Activated naive CD8-positive, alpha-beta T cell treated with anti-CD3 and anti-CD28 coated beads, Interleukin-2, amount 50 U/mL, for 24 hours (primary cell): ENCODE results near the gene NKX1-1.

ENCODE experiments used
- ATAC-seq: fragments of 150-1000 bp; cut with Tn5 transposase; one replicate; pipeline ENCODE4 v1.10.0; 2021
- DNase-seq: peaks from one replicate; pipeline ENCODE4 v3.0.0; 2021
- H3K27ac Mint-ChIP-seq: one replicate; pipeline ENCODE4 v1.8.0; 2021; ENCODE audit warnings: mild to moderate bottlenecking, mixed read lengths
- H3K27me3 Mint-ChIP-seq: one replicate; pipeline ENCODE4 v1.8.0; 2021; ENCODE audit warnings: mixed read lengths
- H3K36me3 Mint-ChIP-seq: one replicate; pipeline ENCODE4 v1.8.0; 2021; ENCODE audit warnings: low read depth, mixed read lengths
- H3K4me1 Mint-ChIP-seq: one replicate; pipeline ENCODE4 v1.8.0; 2021; ENCODE audit warnings: mixed read lengths
- H3K4me3 Mint-ChIP-seq: one replicate; pipeline ENCODE4 v1.8.0; 2021; ENCODE audit warnings: mild to moderate bottlenecking, moderate library complexity, mixed read lengths
- H3K9me3 Mint-ChIP-seq: one replicate; pipeline ENCODE4 v1.8.0; 2021; ENCODE audit warnings: mixed read lengths

NKX1-1 gene

GRCh38 chr4:1411436-1412375 is 5.5 kb upstream of the NKX1-1 start:
- Mint-ChIP-seq H3K4me1 (peaks cover 5% of the 10 kb centered on the region), H3K27ac (no peak overlapping the region), H3K9me3 (no peaks in the 10 kb centered on the region), H3K36me3 (peaks cover 3% of the 10 kb centered on the region), H3K4me3 (no peak overlapping the region), H3K27me3 (peaks cover 68% of the 10 kb centered on the region)
- peak; percentile 1 for DNase-seq
- ATAC-seq, result no peak

GRCh38 chr4:1410491-1411325 is 4.5 kb upstream of the NKX1-1 start:
- Mint-ChIP-seq H3K4me3 (no peak overlapping the region), H3K27ac (no peak overlapping the region), H3K4me1 (peaks cover 5% of the 10 kb centered on the region), H3K36me3 (peaks cover 3% of the 10 kb centered on the region), H3K27me3 (peaks cover 60% of the 10 kb centered on the region), H3K9me3 (no peaks in the 10 kb centered on the region)
- DNase-seq (peak; percentile 70), ATAC-seq (peak; percentile 37)

DNA sequence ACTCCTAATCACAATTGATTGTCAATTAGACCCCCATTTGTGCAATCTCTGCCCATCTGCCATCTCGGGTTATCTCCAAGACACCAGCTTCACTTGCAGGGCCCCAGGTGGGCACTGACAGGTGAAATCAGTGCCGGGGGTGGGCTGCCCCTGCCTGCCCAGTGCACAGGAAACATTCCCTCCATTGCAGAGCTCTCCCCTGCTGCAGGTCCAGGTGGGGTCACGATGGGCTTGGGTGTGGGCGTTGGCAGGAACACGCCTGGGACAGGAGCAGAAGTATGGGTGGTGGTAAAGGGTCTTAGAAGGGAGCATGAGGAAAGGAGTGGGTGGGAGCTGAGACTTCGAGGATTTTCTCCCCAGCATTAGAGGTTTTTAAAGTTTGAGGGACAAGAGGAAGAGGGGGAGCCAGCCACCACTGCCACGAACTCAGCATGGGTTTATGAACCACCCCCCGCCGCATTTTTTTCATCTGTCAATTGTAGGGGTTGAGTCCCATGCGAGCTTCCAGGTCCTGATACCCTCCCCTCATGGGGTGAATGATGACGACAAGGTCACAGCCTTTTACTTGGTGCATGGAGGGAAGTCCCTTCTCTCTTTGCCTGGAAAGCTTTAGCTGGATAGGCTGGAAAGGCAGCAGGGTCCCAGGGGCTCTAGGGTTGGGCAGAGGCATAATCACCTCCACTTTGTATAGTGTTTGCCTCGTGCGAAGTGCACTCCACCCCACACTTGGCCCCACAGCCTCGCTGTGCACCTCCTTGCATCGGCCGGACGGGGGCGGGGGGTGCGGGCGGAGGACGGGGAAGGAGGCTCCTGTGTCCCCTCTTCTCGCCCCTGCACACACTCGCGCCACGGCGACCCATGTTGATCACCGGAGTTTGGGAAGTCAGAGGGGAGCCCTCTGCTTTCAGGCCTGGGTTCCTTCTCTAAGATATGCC is 3.5 kb upstream of the NKX1-1 start:
- H3K36me3 Mint-ChIP-seq, result peaks cover 3% of the 10 kb centered on the region
- peaks cover 5% of the 10 kb centered on the region for H3K4me1 Mint-ChIP-seq
- DNase-seq (no peak), ATAC-seq (no peak)
- H3K27me3 Mint-ChIP-seq, result peaks cover 61% of the 10 kb centered on the region
- no peak overlapping the region for H3K4me3 Mint-ChIP-seq
- H3K27ac Mint-ChIP-seq, result no peak overlapping the region
- H3K9me3 Mint-ChIP-seq, result no peaks in the 10 kb centered on the region

DNA sequence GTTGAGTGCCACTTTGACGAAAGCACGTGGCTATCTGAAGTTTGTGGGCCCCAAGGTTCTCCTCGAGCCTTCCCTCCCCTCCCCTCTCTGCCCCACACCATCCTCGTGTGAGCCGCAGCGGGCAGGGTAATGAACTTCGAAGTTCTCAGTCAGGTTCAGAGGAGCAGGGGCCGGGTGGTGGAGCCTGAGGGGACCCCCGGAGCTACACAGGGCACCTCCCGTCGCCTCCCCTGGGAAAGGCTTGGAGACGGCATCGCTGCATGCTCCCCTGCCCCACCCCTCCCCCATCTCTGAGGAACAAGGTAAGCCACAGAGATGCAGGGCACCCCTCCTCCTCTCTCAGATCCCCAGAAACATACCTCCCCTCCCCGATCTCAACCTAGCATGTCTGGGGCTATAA is 2.8 kb upstream of the NKX1-1 start:
- no peak overlapping the region for H3K4me3 Mint-ChIP-seq
- H3K27ac Mint-ChIP-seq, result no peak overlapping the region
- no peaks in the 10 kb centered on the region for H3K9me3 Mint-ChIP-seq
- H3K4me1 Mint-ChIP-seq, result peaks cover 5% of the 10 kb centered on the region
- ATAC-seq (no peak), DNase-seq (no peak)
- peaks cover 62% of the 10 kb centered on the region for H3K27me3 Mint-ChIP-seq
- peaks cover 3% of the 10 kb centered on the region for H3K36me3 Mint-ChIP-seq

GRCh38 chr4:1408418-1408817 is 2.2 kb upstream of the NKX1-1 start:
- peaks cover 62% of the 10 kb centered on the region for H3K27me3 Mint-ChIP-seq
- no peak for ATAC-seq
- DNase-seq, result peak; percentile 6
- no peaks in the 10 kb centered on the region for H3K9me3 Mint-ChIP-seq
- peak overlapping the region; percentile 47 for H3K27ac Mint-ChIP-seq
- H3K4me1 Mint-ChIP-seq, result peaks cover 4% of the 10 kb centered on the region
- peaks cover 3% of the 10 kb centered on the region for H3K36me3 Mint-ChIP-seq
- no peak overlapping the region for H3K4me3 Mint-ChIP-seq

- H3K9me3 Mint-ChIP-seq, result no peaks in the 10 kb centered on the region
- peaks cover 4% of the 10 kb centered on the region for H3K4me1 Mint-ChIP-seq
- peaks cover 57% of the 10 kb centered on the region for H3K27me3 Mint-ChIP-seq
- H3K27ac Mint-ChIP-seq, result no peak overlapping the region
- no peak for DNase-seq
- no peak for ATAC-seq
- no peak overlapping the region for H3K4me3 Mint-ChIP-seq
- peaks cover 3% of the 10 kb centered on the region for H3K36me3 Mint-ChIP-seq
These were observed 1.6 kb upstream of the NKX1-1 start for GRCh38 chr4:1407657-1408333.

- ATAC-seq (no peak), DNase-seq (peak; percentile 2)
- no peaks in the 10 kb centered on the region for H3K9me3 Mint-ChIP-seq
- peaks cover 4% of the 10 kb centered on the region for H3K4me1 Mint-ChIP-seq
- H3K4me3 Mint-ChIP-seq, result no peak overlapping the region
- H3K27ac Mint-ChIP-seq, result no peak overlapping the region
- peaks cover 3% of the 10 kb centered on the region for H3K36me3 Mint-ChIP-seq
- peaks cover 59% of the 10 kb centered on the region for H3K27me3 Mint-ChIP-seq
These were observed 877 bp upstream of the NKX1-1 start for GRCh38 chr4:1406981-1407656.

DNA sequence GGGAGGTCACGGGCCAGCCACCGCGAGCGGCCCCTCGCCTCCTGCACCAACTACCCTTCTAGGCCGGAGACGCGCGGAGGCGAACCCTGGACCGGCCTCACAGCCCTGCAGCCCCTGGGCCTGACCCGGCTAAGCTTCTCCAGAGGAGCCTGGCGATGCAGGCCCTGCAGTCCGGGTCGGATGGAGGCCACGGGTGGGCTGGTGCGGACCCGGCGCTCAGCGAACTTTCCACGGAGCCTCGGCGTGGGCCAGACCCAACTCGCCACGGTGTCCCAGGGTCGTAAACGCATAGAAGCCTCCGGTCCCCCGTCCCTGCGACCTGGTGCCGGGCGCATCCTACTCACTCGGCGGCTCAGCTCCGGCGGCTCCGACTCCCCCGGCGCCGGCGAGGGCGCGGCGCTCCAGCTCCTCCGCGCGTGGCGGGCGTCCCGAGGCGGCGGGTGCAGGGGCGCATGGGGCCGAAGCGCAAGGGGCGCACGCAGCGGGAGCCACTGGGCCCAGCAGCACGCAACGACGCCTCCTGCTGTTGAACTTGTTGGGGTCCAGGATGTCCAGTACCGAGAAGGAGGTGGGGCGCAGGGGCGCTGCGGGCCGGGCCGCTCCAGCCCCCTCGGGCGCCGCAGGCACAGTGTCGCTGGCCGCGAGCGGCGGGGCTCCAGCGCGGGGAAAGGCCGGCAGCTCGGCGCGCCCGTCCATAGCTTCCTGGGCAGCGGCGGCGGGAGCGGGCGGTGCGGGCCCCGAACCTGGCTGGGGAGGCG is 427 bp downstream of the NKX1-1 start:
- no peak overlapping the region for H3K4me3 Mint-ChIP-seq
- H3K27me3 Mint-ChIP-seq, result peaks cover 55% of the 10 kb centered on the region
- H3K4me1 Mint-ChIP-seq, result peaks cover 4% of the 10 kb centered on the region
- ATAC-seq (no peak), DNase-seq (peak; percentile 2)
- no peaks in the 10 kb centered on the region for H3K9me3 Mint-ChIP-seq
- peaks cover 3% of the 10 kb centered on the region for H3K36me3 Mint-ChIP-seq
- peak overlapping the region; percentile 79 for H3K27ac Mint-ChIP-seq

DNA sequence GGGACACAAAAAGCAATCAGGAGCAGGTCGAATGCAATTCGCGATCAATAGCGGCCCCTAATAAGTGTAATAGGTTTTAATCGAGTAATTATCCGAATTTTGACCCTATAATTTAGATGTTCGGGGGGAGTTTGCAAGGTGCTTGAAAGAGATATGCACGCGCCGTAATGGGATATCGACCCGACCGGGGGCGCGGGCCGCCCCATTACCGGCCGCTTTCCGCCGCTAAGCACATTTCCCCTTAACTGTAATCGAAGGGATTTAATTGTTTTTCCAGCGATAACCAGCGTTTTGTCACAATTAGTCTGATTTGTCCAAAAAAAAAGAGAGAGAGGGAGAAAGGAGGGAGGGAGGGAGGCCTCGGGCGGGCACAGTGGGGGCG is 997 bp downstream of the NKX1-1 start:
- H3K4me1 Mint-ChIP-seq, result peaks cover 4% of the 10 kb centered on the region

GRCh38 chr4:1404573-1405253 is 1.5 kb downstream of the NKX1-1 start:
- ATAC-seq (no peak), DNase-seq (peak; percentile 7)
- Mint-ChIP-seq H3K4me1 (peaks cover 4% of the 10 kb centered on the region), H3K4me3 (no peak overlapping the region), H3K9me3 (no peaks in the 10 kb centered on the region), H3K27me3 (peaks cover 59% of the 10 kb centered on the region), H3K27ac (no peak overlapping the region), H3K36me3 (peaks cover 3% of the 10 kb centered on the region)

More for the DNA sequence above, 997 bp downstream of the NKX1-1 start:
- peak overlapping the region; percentile 79 for H3K27ac Mint-ChIP-seq
- no peaks in the 10 kb centered on the region for H3K9me3 Mint-ChIP-seq
- no peak for DNase-seq
- peaks cover 3% of the 10 kb centered on the region for H3K36me3 Mint-ChIP-seq
- ATAC-seq, result no peak
- peak overlapping the region; percentile 42 for H3K4me3 Mint-ChIP-seq
- peaks cover 57% of the 10 kb centered on the region for H3K27me3 Mint-ChIP-seq

DNA sequence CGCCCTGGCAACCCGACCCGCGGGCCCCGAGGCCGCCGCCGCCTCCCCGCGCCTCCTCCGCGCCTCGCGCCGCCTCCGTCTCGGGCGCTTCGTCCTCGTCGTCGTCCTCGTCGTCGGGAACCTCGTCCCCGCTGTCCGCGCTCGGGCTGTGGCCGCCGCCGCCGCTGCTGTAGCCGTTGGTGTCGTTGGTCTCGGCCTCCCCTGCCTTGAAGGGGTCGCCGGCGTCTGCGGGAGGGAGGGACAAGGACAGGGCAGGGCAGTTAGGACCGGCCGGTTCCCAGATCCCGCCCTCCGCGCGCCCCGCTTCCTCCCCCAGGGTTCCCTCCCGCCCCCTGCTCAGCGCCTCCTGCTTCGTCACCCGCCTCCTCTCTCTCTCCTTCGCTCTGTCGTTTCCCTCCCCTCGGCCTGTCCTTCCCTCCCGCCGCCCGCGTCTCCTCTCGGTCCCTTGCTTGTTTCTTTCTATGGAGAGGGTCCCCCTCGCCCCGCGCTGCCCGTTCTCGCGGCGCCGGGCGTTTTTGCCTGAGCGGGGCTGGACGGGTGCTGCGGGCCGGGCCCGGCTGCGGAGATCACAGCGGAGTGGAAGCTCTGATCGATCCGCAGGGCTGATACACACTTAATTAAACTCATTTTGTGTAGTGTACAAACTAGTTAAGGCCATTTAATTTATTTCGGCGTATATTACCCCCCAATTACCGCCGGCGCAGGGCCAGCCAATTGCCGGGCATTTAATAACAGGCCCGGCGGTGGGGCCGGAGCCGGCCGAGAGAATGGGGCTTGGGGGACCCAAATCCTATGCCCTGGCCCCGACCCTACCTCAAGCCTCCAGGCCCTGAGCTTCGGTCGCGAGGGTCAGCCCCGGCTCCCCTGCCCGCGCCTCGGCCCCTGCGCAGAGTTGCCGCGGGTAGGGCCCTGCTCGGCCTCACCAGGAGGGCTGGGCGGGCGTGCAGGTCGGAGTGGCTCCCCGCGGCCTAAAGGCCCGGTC is 2.4 kb downstream of the NKX1-1 start:
- no peaks in the 10 kb centered on the region for H3K9me3 Mint-ChIP-seq
- H3K4me1 Mint-ChIP-seq, result peaks cover 4% of the 10 kb centered on the region

More for the DNA sequence above, 2.4 kb downstream of the NKX1-1 start:
- peaks cover 53% of the 10 kb centered on the region for H3K27me3 Mint-ChIP-seq
- peak overlapping the region; percentile 6 for H3K4me3 Mint-ChIP-seq
- no peak for ATAC-seq
- peaks cover 3% of the 10 kb centered on the region for H3K36me3 Mint-ChIP-seq
- DNase-seq, result peak; percentile 10
- H3K27ac Mint-ChIP-seq, result no peak overlapping the region
